A673 (cell line): Measurements from ENCODE around the gene SCTR.

Experiments
- CTCF ChIP-seq: fragments of 300-800, 200-600 bp; sonication (generic); conservative IDR thresholded peaks from 2 replicates; pipeline ENCODE4 v1.5.1; 2017; ENCODE audit warnings: low read depth, mild to moderate bottlenecking, antibody characterized with exemption, low read length, moderate library complexity, mixed read lengths
- EZH2 ChIP-seq: fragments of 200-600 bp; sonication (generic); IDR thresholded peaks from 2 replicates; pipeline ENCODE4 v1.6.1; 2017; ENCODE audit warnings: borderline replicate concordance, low read depth, mild to moderate bottlenecking, mixed read lengths, antibody characterized with exemption, low read length; ENCODE audit not compliant: poor library complexity, severe bottlenecking

GRCh38 chr2:119521433-119522050, 2.7 kb downstream of the SCTR start:
- TF ChIP-seq CTCF: no peak
- TF ChIP-seq EZH2: no peak
